Astrocyte (in vitro differentiated cells and primary cell): Measurements from ENCODE around the gene PRKAG2.

Experiments
- CTCF ChIP-seq: IDR thresholded peaks from 2 replicates; pipeline ENCODE4 v1.5.1; 2011; ENCODE audit warnings: low read depth, mild to moderate bottlenecking, inconsistent platforms, low read length, moderate library complexity; ENCODE audit not compliant: insufficient read depth
- EZH2 ChIP-seq: IDR thresholded peaks from 2 replicates; pipeline ENCODE4 v1.6.1; 2012; ENCODE audit warnings: mild to moderate bottlenecking, low read length, inconsistent platforms; ENCODE audit not compliant: insufficient read depth

GRCh38 chr7:151834271-151835035 is 42.5 kb downstream of the PRKAG2 start:
- TF ChIP-seq CTCF = no peak
- no peak for TF ChIP-seq EZH2
